Right lobe of liver (tissue), 4 donors: ENCODE measurements around the gene ENO3.

Experiments used
- CTCF ChIP-seq, 4 donors: fragments of 200-600 bp in 3 of 4; fragments of 450-650 bp in 1 of 4; IDR thresholded peaks; one replicate each; pipeline versions ENCODE4 v1.5.1 to v1.8.0; 2016 to 2022; ENCODE audit warnings: antibody characterized with exemption in 4 of 4, mild to moderate bottlenecking in 2 of 4
- POLR2A ChIP-seq: fragments of 450-650 bp; IDR thresholded peaks from one replicate; pipeline ENCODE4 v1.6.1; 2017; ENCODE audit warnings: antibody characterized with exemption, mild to moderate bottlenecking
- donor health status: DM: no; HTN: no; CAD: no.
- donor health status: DM: no; HTN: no; CAD: no.
- donor health status: DM: no; HTN: yes; CAD: no.

GRCh38 chr17:4945944-4946280 lies 5.0 kb upstream of the ENO3 start:
- TF ChIP-seq CTCF (IDR thresholded peaks at IDR 0.05), result no peak
- no peak for TF ChIP-seq POLR2A
